ENCODE data around the gene MTF2.
A peak's percentile ranks its signal among the peaks of the same experiment; 100 is the strongest.

Gene MTF2

GRCh38 chr1:93047618-93048017, 31.5 kb upstream of the MTF2 start:
- no peak for DNase-seq
- Histone ChIP-seq H3K27me3 (replicated peaks; ENCODE audit: control insufficient read depth, insufficient read depth, low read length, poor library complexity, severe bottlenecking) (no peaks in the 10 kb centered on the region), H3K9me3 (ENCODE audit: control insufficient read depth, low read length) (no peaks in the 10 kb centered on the region), H3K4me3 (ENCODE audit: insufficient read depth, low read depth, low read length, poor library complexity, severe bottlenecking) (no peak overlapping the region), H3K4me1 (ENCODE audit: control insufficient read depth, insufficient read depth, low read length, poor library complexity, severe bottlenecking) (no peaks in the 10 kb centered on the region), H3K36me3 (ENCODE audit: control insufficient read depth, insufficient read depth, low read length) (no peaks in the 10 kb centered on the region), H3K27ac (ENCODE audit: insufficient read depth, low read length, poor library complexity, severe bottlenecking) (no peak overlapping the region)

- Histone ChIP-seq H3K4me3 (ENCODE audit: insufficient read depth, low read depth, low read length, poor library complexity, severe bottlenecking) (no peak overlapping the region), H3K27ac (ENCODE audit: insufficient read depth, low read length, poor library complexity, severe bottlenecking) (no peak overlapping the region), H3K36me3 (ENCODE audit: control insufficient read depth, insufficient read depth, low read length) (no peaks in the 10 kb centered on the region), H3K4me1 (ENCODE audit: control insufficient read depth, insufficient read depth, low read length, poor library complexity, severe bottlenecking) (no peaks in the 10 kb centered on the region), H3K9me3 (ENCODE audit: control insufficient read depth, low read length) (no peaks in the 10 kb centered on the region), H3K27me3 (replicated peaks; ENCODE audit: control insufficient read depth, insufficient read depth, low read length, poor library complexity, severe bottlenecking) (no peaks in the 10 kb centered on the region)
- no peak for DNase-seq
These were observed 27.1 kb upstream of the MTF2 start for GRCh38 chr1:93051961-93052360.

- Histone ChIP-seq H3K4me1 (ENCODE audit: control insufficient read depth, insufficient read depth, low read length, poor library complexity, severe bottlenecking) (no peaks in the 10 kb centered on the region), H3K4me3 (ENCODE audit: insufficient read depth, low read depth, low read length, poor library complexity, severe bottlenecking) (no peak overlapping the region), H3K9me3 (ENCODE audit: control insufficient read depth, low read length) (no peaks in the 10 kb centered on the region), H3K27me3 (replicated peaks; ENCODE audit: control insufficient read depth, insufficient read depth, low read length, poor library complexity, severe bottlenecking) (no peaks in the 10 kb centered on the region), H3K36me3 (ENCODE audit: control insufficient read depth, insufficient read depth, low read length) (no peaks in the 10 kb centered on the region), H3K27ac (ENCODE audit: insufficient read depth, low read length, poor library complexity, severe bottlenecking) (no peak overlapping the region)
- no peak for DNase-seq
These were observed 22.9 kb upstream of the MTF2 start for GRCh38 chr1:93056214-93056613.

GRCh38 chr1:93056649-93057048, 22.4 kb upstream of the MTF2 start:
- H3K4me3 ChIP-seq (ENCODE audit: insufficient read depth, low read depth, low read length, poor library complexity, severe bottlenecking), result no peak overlapping the region
- no peaks in the 10 kb centered on the region for H3K9me3 ChIP-seq (ENCODE audit: control insufficient read depth, low read length)
- no peak overlapping the region for H3K27ac ChIP-seq (ENCODE audit: insufficient read depth, low read length, poor library complexity, severe bottlenecking)
- H3K27me3 ChIP-seq (replicated peaks; ENCODE audit: control insufficient read depth, insufficient read depth, low read length, poor library complexity, severe bottlenecking), result no peaks in the 10 kb centered on the region
- H3K4me1 ChIP-seq (ENCODE audit: control insufficient read depth, insufficient read depth, low read length, poor library complexity, severe bottlenecking), result no peaks in the 10 kb centered on the region
- H3K36me3 ChIP-seq (ENCODE audit: control insufficient read depth, insufficient read depth, low read length), result no peaks in the 10 kb centered on the region
- DNase-seq, result no peak

- H3K4me1 ChIP-seq (ENCODE audit: control insufficient read depth, insufficient read depth, low read length, poor library complexity, severe bottlenecking), result no peaks in the 10 kb centered on the region
- no peak overlapping the region for H3K27ac ChIP-seq (ENCODE audit: insufficient read depth, low read length, poor library complexity, severe bottlenecking)
- peak in 2 of 3 donors; percentile 12 to 14 for DNase-seq
These were observed 16.9 kb upstream of the MTF2 start for GRCh38 chr1:93061895-93062792.

GRCh38 chr1:93076268-93076667, 2.8 kb upstream of the MTF2 start:
- no peaks in the 10 kb centered on the region for H3K27me3 ChIP-seq (replicated peaks; ENCODE audit: control insufficient read depth, insufficient read depth, low read length, poor library complexity, severe bottlenecking)
- DNase-seq, result no peak
- H3K4me1 ChIP-seq (ENCODE audit: control insufficient read depth, insufficient read depth, low read length, poor library complexity, severe bottlenecking), result peaks cover 15% of the 10 kb centered on the region
- H3K27ac ChIP-seq (ENCODE audit: insufficient read depth, low read length, poor library complexity, severe bottlenecking), result no peak overlapping the region
- H3K4me3 ChIP-seq (ENCODE audit: insufficient read depth, low read depth, low read length, poor library complexity, severe bottlenecking), result no peak overlapping the region
- H3K36me3 ChIP-seq (ENCODE audit: control insufficient read depth, insufficient read depth, low read length), result no peaks in the 10 kb centered on the region
- no peaks in the 10 kb centered on the region for H3K9me3 ChIP-seq (ENCODE audit: control insufficient read depth, low read length)

More at GRCh38 chr1:93061895-93062792, 16.9 kb upstream of the MTF2 start:
- H3K27me3 ChIP-seq (replicated peaks; ENCODE audit: control insufficient read depth, insufficient read depth, low read length, poor library complexity, severe bottlenecking), result no peaks in the 10 kb centered on the region
- no peaks in the 10 kb centered on the region for H3K36me3 ChIP-seq (ENCODE audit: control insufficient read depth, insufficient read depth, low read length)
- H3K4me3 ChIP-seq (ENCODE audit: insufficient read depth, low read depth, low read length, poor library complexity, severe bottlenecking), result no peak overlapping the region
- no peaks in the 10 kb centered on the region for H3K9me3 ChIP-seq (ENCODE audit: control insufficient read depth, low read length)

- H3K4me1 ChIP-seq (ENCODE audit: control insufficient read depth, insufficient read depth, low read length, poor library complexity, severe bottlenecking), result peaks cover 20% of the 10 kb centered on the region
- H3K27ac ChIP-seq (ENCODE audit: insufficient read depth, low read length, poor library complexity, severe bottlenecking), result peak overlapping the region; percentile 91
- H3K4me3 ChIP-seq (ENCODE audit: insufficient read depth, low read depth, low read length, poor library complexity, severe bottlenecking), result peak overlapping the region; percentile 98
These were observed 880 bp upstream of the MTF2 start for GRCh38 chr1:93078203-93078602.

GRCh38 chr1:93078638-93078985, 471 bp upstream of the MTF2 start:
- Histone ChIP-seq H3K4me3 (ENCODE audit: insufficient read depth, low read depth, low read length, poor library complexity, severe bottlenecking) (peak overlapping the region; percentile 98), H3K27ac (ENCODE audit: insufficient read depth, low read length, poor library complexity, severe bottlenecking) (peak overlapping the region; percentile 91), H3K9me3 (ENCODE audit: control insufficient read depth, low read length) (no peaks in the 10 kb centered on the region), H3K36me3 (ENCODE audit: control insufficient read depth, insufficient read depth, low read length) (no peaks in the 10 kb centered on the region), H3K4me1 (ENCODE audit: control insufficient read depth, insufficient read depth, low read length, poor library complexity, severe bottlenecking) (peaks cover 20% of the 10 kb centered on the region), H3K27me3 (replicated peaks; ENCODE audit: control insufficient read depth, insufficient read depth, low read length, poor library complexity, severe bottlenecking) (no peaks in the 10 kb centered on the region)
- DNase-seq, result no peak

More at GRCh38 chr1:93078203-93078602, 880 bp upstream of the MTF2 start:
- Histone ChIP-seq H3K27me3 (replicated peaks; ENCODE audit: control insufficient read depth, insufficient read depth, low read length, poor library complexity, severe bottlenecking) (no peaks in the 10 kb centered on the region), H3K9me3 (ENCODE audit: control insufficient read depth, low read length) (no peaks in the 10 kb centered on the region), H3K36me3 (ENCODE audit: control insufficient read depth, insufficient read depth, low read length) (no peaks in the 10 kb centered on the region)
- no peak for DNase-seq

- H3K27ac ChIP-seq (ENCODE audit: insufficient read depth, low read length, poor library complexity, severe bottlenecking), result peak overlapping the region; percentile 91
- no peaks in the 10 kb centered on the region for H3K27me3 ChIP-seq (replicated peaks; ENCODE audit: control insufficient read depth, insufficient read depth, low read length, poor library complexity, severe bottlenecking)
- H3K9me3 ChIP-seq (ENCODE audit: control insufficient read depth, low read length), result no peaks in the 10 kb centered on the region
- H3K4me1 ChIP-seq (ENCODE audit: control insufficient read depth, insufficient read depth, low read length, poor library complexity, severe bottlenecking), result peaks cover 20% of the 10 kb centered on the region
- H3K4me3 ChIP-seq (ENCODE audit: insufficient read depth, low read depth, low read length, poor library complexity, severe bottlenecking), result peak overlapping the region; percentile 98
- no peaks in the 10 kb centered on the region for H3K36me3 ChIP-seq (ENCODE audit: control insufficient read depth, insufficient read depth, low read length)
- DNase-seq, result peak in 2 of 3 donors; percentile 2 to 17
These were observed 630 bp downstream of the MTF2 start for GRCh38 chr1:93079685-93080141.

GRCh38 chr1:93080179-93080823, 1.2 kb downstream of the MTF2 start:
- H3K4me1 ChIP-seq (ENCODE audit: control insufficient read depth, insufficient read depth, low read length, poor library complexity, severe bottlenecking), result peaks cover 20% of the 10 kb centered on the region
- H3K27me3 ChIP-seq (replicated peaks; ENCODE audit: control insufficient read depth, insufficient read depth, low read length, poor library complexity, severe bottlenecking), result no peaks in the 10 kb centered on the region
- no peaks in the 10 kb centered on the region for H3K9me3 ChIP-seq (ENCODE audit: control insufficient read depth, low read length)
- H3K27ac ChIP-seq (ENCODE audit: insufficient read depth, low read length, poor library complexity, severe bottlenecking), result peak overlapping the region; percentile 91
- no peak for DNase-seq
- H3K36me3 ChIP-seq (ENCODE audit: control insufficient read depth, insufficient read depth, low read length), result no peaks in the 10 kb centered on the region
- peak overlapping the region; percentile 98 for H3K4me3 ChIP-seq (ENCODE audit: insufficient read depth, low read depth, low read length, poor library complexity, severe bottlenecking)
